Psoas muscle (tissue), 8 donors: ENCODE data around the gene HOXA5. TPM values are rescaled to one million over a fixed set of nuclear protein-coding genes. Genes with fewer than 3 reads are reported as not detected.

Experiments used
- ATAC-seq, 4 donors: fragments of 200-7000 bp; cut with Tn5 transposase; one replicate each; pipeline ENCODE4 v1.9.1; 2020; ENCODE audit warnings: moderate library complexity in 3 of 4, mild to moderate bottlenecking in 2 of 4
- DNase-seq, 2 donors: peaks; one replicate each; pipeline ENCODE4 v3.0.0-alpha.2; 2020
- H3K27ac ChIP-seq: fragments of 200-600 bp; one replicate; pipeline ENCODE4 v1.8.0; 2022
- H3K27me3 ChIP-seq, 3 donors: fragments of 200-600 bp in 1 of 3; one replicate each; pipeline versions ENCODE4 v1.6.1 to v1.8.0; 2013 to 2022; ENCODE audit warnings: low read length in 2 of 3, mild to moderate bottlenecking in 2 of 3, moderate library complexity in 1 of 3; ENCODE audit not compliant: insufficient read depth in 3 of 3
- H3K36me3 ChIP-seq, 2 donors: fragments of 200-600 bp in 1 of 2; one replicate each; pipeline versions ENCODE4 v1.6.1 to v1.8.0; 2013 to 2022; ENCODE audit warnings: low read depth in 1 of 2, mild to moderate bottlenecking in 1 of 2, moderate library complexity in 1 of 2; ENCODE audit not compliant: insufficient read depth in 1 of 2
- H3K4me1 ChIP-seq: fragments of 200-600 bp; one replicate; pipeline ENCODE4 v1.8.0; 2022
- H3K4me3 ChIP-seq: fragments of 200-600 bp; one replicate; pipeline ENCODE4 v1.8.0; 2022; ENCODE audit warnings: mild to moderate bottlenecking
- H3K9me3 ChIP-seq: fragments of 200-600 bp; one replicate; pipeline ENCODE4 v1.8.0; 2022
- WGBS, 3 donors: extraction: QIAGEN DNeasy Blood & Tissue Kit; methylation state at CpG; one replicate each; pipeline versions ENCODE4 v1.1.6 to v1.1.7; 2013; 5-methylcytosine and 5-hydroxymethylcytosine counted together
- intact Hi-C, 2 donors: fragments of 100-400 bp; cut with DNase I; formaldehyde crosslinking; loops; one replicate each; pipeline versions ENCODE4 v1.11.0 to v1.14.2; 2022
- polyA plus RNA-seq, 3 donors: library from polyadenylated mRNA; stranded (reverse); fragments of 200-250 nt; gene quantifications; one replicate each; pipeline ENCODE4 v1.2.3, GENCODE V29; 2013
- total RNA-seq, 4 donors: library from RNA; stranded (reverse); fragmentation: NEBNext Ultra II Directional in 2 of 4; extraction: Animal tissue kit (Norgen Biotek cat#: 25700) in 2 of 4; gene quantifications; one replicate each; pipeline versions ENCODE4 v1.2.1 to v1.2.4, GENCODE V29; 2021 to 2023
- TF ChIP-seq, protein P1 (sequence below): fragments of 200-600 bp; IDR thresholded peaks from one replicate; pipeline ENCODE4 v1.8.0; 2022; ENCODE audit warnings: antibody characterized with exemption
- donor health status: healthy with polysubstance abuse.
- donor health status: DM: no; HTN: no; CAD: no; lungs with moderate emphysema.
- donor health status: Bipolar disorder and iron deficiency.
- donor health status: healthy.
- donor health status: DM: yes; HTN: yes; CAD: no.
- donor health status: DM: no; HTN: no; CAD: no.
- donor health status: DM: no; HTN: no; CAD: no.
- donor health status: DM: yes; HTN: yes; CAD: no.

The HOXA5 gene
- total and polyA plus RNA-seq, 7 donors = 2.6 to 18.8 (median 6.6) TPM

DNA sequence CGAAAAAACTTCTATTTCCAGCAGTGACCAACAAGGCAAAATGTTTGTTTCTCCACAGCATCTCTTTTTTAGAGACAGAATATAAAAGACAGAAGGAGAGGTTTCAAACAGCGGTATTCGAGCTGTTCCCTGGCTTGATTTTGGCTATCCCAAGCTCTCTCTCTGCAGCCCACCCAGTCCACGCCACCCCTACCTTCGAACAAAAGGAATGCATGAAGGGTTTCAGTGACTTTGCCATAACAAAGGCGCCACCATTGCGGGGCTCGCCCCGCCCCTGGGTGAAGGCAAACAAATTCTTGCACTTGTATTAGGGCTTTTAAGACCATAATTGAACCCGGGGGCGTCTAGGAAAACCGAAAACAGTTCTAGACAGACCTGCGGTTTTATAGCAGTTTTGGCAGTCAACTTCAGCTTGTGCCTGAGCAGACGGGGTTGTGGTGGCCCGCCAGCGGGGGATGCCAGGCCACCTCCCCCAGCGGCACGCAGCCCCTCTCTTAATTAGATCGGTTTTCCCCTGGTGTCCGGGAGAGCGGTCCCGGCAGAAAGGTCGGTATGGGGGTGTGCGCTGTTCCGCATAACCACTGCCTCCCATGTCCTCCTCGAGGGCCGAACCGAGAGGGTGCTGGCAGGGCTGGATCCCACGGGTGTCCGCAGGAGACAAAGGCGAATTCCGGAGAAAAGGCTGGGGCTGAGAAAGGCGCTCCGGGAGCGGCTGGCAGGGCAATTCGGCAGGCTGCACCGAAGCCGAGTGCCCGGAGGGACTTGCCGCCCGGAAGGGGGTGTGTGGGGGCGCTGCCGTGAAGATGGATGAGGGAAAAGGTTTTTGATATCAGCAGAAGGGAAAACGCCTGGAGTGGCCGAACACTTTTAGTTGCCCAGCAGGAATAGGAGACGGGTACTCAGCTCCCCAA, 44.2 kb upstream of the HOXA5 start:
- H3K4me1 ChIP-seq = peaks cover 25% of the 10 kb centered on the region
- intact Hi-C loops = no loop called here

DNA sequence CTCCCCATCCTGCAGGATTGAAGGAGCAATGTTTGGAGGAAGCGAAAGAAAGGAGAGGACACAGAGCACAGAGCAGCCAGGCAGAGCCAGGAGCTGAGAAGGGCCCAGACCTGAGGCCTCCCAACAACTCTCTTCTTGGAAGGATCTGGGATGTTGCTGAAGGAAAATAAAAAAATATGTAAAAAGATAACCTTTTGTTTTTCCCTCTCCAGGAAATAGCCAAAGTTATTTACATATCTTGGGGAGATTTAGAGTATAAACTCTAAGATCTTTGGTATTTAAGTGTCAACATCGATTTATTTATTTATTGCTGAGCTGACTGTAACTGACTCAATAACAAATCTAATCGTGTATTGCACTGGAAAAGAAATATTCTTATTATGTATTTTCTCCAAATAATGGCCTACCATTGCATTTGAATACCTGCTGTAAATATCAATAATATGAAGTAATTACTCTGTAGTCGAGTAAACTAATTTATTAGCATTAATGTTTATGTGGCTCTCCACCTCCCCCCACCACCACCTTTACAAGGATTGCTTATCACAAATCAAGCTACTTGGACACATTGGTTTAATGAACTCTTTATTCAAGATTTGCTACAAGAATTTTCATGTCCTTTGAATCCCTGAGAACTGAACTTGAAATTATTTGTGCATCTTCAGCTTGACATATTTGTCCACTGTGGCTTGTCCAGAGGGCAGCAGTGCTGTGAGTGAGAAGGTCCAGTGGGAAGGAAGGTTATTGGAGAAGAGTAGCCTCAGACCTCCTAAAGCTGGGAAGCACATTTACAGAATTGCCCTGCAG, 43.4 kb upstream of the HOXA5 start:
- TF ChIP-seq, protein P1, sequence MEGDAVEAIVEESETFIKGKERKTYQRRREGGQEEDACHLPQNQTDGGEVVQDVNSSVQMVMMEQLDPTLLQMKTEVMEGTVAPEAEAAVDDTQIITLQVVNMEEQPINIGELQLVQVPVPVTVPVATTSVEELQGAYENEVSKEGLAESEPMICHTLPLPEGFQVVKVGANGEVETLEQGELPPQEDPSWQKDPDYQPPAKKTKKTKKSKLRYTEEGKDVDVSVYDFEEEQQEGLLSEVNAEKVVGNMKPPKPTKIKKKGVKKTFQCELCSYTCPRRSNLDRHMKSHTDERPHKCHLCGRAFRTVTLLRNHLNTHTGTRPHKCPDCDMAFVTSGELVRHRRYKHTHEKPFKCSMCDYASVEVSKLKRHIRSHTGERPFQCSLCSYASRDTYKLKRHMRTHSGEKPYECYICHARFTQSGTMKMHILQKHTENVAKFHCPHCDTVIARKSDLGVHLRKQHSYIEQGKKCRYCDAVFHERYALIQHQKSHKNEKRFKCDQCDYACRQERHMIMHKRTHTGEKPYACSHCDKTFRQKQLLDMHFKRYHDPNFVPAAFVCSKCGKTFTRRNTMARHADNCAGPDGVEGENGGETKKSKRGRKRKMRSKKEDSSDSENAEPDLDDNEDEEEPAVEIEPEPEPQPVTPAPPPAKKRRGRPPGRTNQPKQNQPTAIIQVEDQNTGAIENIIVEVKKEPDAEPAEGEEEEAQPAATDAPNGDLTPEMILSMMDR = no peak
- Histone ChIP-seq H3K9me3 (no peaks in the 10 kb centered on the region), H3K36me3 (no peaks in the 10 kb centered on the region), H3K27ac (no peak overlapping the region), H3K4me1 (peaks cover 25% of the 10 kb centered on the region), H3K27me3 (peaks cover 0 to 97% (median 27%) of the 10 kb centered on the region in 3 donors), H3K4me3 (no peak overlapping the region)
- ATAC-seq = no peak
- intact Hi-C loops = no loop called here
- WGBS, 3 donors = 89 to 91% (median 91%) methylated on average over 4 of the region's 4 CpGs
- no peak for DNase-seq

More for the DNA sequence above, 44.2 kb upstream of the HOXA5 start:
- Histone ChIP-seq H3K27ac (no peak overlapping the region), H3K9me3 (no peaks in the 10 kb centered on the region), H3K27me3 (peaks cover 0 to 97% (median 32%) of the 10 kb centered on the region in 3 donors), H3K4me3 (no peak overlapping the region), H3K36me3 (no peaks in the 10 kb centered on the region)
- TF ChIP-seq, protein P1 = no peak
- DNase-seq (peak in 1 of 2 donors; percentile 46), ATAC-seq (no peak)
- 56 to 65% (median 65%) methylated on average over 46 of the region's 46 CpGs for whole genome bisulfite sequencing, 3 donors

DNA sequence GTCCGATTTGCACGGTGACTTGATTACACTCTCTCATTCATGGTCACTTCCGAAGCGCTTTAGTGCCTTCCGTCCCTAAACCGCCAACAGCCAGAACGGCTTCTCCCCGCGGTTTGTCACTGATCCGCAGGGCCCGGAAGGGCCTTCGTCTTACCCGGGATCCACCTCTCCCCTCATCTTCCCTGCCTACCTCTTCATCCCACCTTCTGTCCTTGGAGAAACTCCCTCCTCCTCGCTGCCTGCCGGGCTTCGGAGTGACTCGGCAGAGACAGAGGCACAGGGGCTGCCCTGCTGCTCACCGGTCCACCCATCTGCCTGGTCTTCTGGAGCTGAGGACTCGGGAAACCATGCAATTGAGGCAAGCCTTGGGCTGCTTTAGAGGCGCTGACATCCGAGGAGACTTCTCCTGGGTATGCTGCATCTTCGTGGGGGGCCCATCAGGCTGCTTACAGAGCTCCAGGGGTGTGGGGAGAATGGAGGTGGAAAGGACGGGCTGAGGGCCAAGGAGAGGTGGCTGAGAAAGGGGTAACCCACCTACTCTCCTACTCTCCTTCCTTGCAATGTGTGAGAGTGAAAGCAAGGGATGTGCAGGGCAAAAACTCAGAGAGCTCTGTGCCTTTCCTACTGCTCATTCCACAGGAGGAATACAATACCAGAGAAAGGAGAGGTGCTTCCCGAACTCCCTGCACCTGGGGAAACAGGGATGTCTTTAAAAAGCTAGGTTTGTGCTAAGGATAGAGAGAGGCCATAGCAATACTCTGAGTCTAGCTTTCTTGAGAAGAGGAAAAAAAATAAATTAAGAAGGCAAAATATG, 42.6 kb upstream of the HOXA5 start:
- no peak overlapping the region for H3K4me3 ChIP-seq
- no peak overlapping the region for H3K27ac ChIP-seq
- peaks cover 25% of the 10 kb centered on the region for H3K4me1 ChIP-seq
- ATAC-seq = peak in 1 of 4 donors; percentile 5
- H3K27me3 ChIP-seq = peaks cover 0 to 91% (median 23%) of the 10 kb centered on the region in 3 donors
- TF ChIP-seq, protein P1 = no peak
- no peak for DNase-seq
- WGBS, 3 donors = 59 to 78% (median 68%) methylated on average over 24 of the region's 24 CpGs
- no peaks in the 10 kb centered on the region for H3K9me3 ChIP-seq
- intact Hi-C loops = no loop called here
- no peaks in the 10 kb centered on the region for H3K36me3 ChIP-seq

DNA sequence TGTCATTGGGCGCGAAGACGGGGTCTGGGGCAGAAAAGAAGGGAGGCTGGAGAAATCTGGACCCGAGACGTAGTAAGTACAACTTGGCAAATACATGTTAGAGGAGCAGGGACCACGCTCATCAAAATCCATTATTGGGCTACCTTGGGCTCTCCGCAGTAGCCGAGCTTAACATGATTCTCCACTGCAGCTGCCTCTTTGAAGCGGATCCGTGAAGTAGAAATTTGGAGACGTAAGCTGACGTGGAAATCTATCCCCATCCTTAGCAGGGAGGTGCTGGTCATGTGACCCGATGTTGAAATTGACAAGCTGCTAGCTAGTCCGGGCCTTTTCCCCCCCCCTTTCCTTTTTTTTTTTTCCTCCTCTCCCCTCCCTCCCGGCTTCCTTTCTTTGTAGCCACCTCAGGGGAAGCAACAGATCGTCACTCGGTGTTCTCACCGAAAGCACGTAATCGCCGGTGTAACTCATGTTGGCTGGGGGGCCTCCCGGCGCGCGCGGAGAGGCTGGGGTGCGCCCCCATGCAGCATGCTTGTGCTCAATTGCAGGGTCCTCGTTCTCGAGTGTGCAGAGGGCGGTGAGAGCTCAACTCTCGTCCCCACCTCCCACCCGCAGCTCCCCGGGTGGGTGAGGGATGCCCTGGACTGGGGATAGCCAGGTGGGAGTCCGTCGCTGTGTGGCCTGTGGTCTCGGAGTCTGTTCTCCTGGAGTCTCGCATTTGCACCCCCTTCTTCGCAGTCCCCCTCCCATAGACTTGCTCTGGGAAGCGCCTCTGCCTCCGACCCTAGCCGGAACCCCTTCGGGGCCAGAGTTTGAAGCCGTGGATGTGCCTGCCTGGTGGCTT, 41.8 kb upstream of the HOXA5 start, which contains the start of gene HOXA11:
HOXA11 (minus strand) TSS at position 220 of the 841 bp plus-strand sequence; CDS start at position 132, 88 bp downstream.
- WGBS, 3 donors = 30 to 34% (median 32%) methylated on average over 39 to 43 of the region's 43 CpGs
- H3K36me3 ChIP-seq = no peaks in the 10 kb centered on the region
- intact Hi-C loops = no loop called here
- no peak within 1 kb of the TSS for H3K27ac ChIP-seq
- no peaks in the 10 kb centered on the region for H3K9me3 ChIP-seq
- H3K4me1 ChIP-seq = peaks cover 25% of the 10 kb centered on the region
- ATAC-seq (peak in 3 of 4 donors; percentile 29 to 72 (median 54)), DNase-seq (no peak)
- H3K4me3 ChIP-seq = peak within 1 kb of the TSS; percentile 72
- peaks cover 0 to 84% (median 23%) of the 10 kb centered on the region in 3 donors for H3K27me3 ChIP-seq
- TF ChIP-seq, protein P1 = no peak
